ENCODE data around the gene RABL2A. TPM values are rescaled to one million over a fixed set of nuclear protein-coding genes. Genes with fewer than 3 reads are reported as not detected.
A peak's percentile ranks its signal among the peaks of the same experiment; 100 is the strongest.
"Not testable (repeated sequence)": the region's sequence is repeated elsewhere in the genome, so short reads cannot be mapped to it uniquely, and the experiment has no call there.

The RABL2A gene
- total RNA-seq, 4 donors from 2014 or later = 18.1 to 40.8 (median 27.2) TPM

GRCh38 chr2:113604085-113604477, 23.0 kb upstream of the RABL2A start:
- DNase-seq = peak; percentile 92 to 94
- Histone ChIP-seq H3K27ac (peak overlapping the region; percentile 81 to 91 (median 86)), H3K4me3 (replicated peaks in 1 of 3) (peak overlapping the region in 1 of 3 donors; percentile 40)
- H3K9me3 ChIP-seq; H3K4me1 ChIP-seq; H3K36me3 ChIP-seq; intact Hi-C loops (cut with DNase I); H3K27me3 ChIP-seq: not testable (repeated sequence)
- TF ChIP-seq, protein P1, sequence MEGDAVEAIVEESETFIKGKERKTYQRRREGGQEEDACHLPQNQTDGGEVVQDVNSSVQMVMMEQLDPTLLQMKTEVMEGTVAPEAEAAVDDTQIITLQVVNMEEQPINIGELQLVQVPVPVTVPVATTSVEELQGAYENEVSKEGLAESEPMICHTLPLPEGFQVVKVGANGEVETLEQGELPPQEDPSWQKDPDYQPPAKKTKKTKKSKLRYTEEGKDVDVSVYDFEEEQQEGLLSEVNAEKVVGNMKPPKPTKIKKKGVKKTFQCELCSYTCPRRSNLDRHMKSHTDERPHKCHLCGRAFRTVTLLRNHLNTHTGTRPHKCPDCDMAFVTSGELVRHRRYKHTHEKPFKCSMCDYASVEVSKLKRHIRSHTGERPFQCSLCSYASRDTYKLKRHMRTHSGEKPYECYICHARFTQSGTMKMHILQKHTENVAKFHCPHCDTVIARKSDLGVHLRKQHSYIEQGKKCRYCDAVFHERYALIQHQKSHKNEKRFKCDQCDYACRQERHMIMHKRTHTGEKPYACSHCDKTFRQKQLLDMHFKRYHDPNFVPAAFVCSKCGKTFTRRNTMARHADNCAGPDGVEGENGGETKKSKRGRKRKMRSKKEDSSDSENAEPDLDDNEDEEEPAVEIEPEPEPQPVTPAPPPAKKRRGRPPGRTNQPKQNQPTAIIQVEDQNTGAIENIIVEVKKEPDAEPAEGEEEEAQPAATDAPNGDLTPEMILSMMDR (IDR thresholded peaks at IDR 0.05) = peak; percentile 100
- WGBS, 2 donors = 5% methylated on average over 10 of the region's 20 CpGs; no CpG with 5 or more reads in 1 of the 2 donors

DNA sequence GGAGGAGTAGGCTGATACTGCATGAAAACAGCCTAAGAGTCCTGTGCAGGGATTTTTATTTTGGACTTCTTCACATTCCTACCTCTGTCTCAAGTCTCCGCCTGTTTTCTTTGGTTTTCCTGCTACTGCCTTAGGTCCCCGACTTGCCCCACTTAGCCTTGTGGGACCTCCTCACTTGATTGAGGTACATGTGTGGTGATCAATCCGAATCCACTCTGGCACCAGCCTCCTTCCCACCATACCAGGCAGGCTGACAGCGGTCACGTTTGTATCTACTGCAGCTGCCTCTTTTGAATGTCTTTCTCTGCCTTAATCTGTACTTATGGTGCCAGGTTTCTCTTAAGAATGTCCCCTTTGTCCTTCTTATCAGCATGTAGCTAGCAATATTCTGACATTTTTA, 22.4 kb upstream of the RABL2A start:
- H3K9me3 ChIP-seq; H3K36me3 ChIP-seq; DNase-seq; H3K4me3 ChIP-seq (replicated peaks in 1 of 3); H3K4me1 ChIP-seq; H3K27ac ChIP-seq; H3K27me3 ChIP-seq; intact Hi-C loops (cut with DNase I): not testable (repeated sequence)
- WGBS, 2 donors = 76 to 81% methylated on average over 5 of the region's 5 CpGs

- H3K27ac ChIP-seq; H3K27me3 ChIP-seq; H3K9me3 ChIP-seq; DNase-seq; intact Hi-C loops (cut with DNase I); H3K4me3 ChIP-seq (replicated peaks in 1 of 3); H3K4me1 ChIP-seq; H3K36me3 ChIP-seq: not testable (repeated sequence)
- WGBS, 2 donors = 78 to 87% methylated on average over 1 of the region's 1 CpG
Observed at GRCh38 chr2:113606036-113606435, 21.0 kb upstream of the RABL2A start.

DNA sequence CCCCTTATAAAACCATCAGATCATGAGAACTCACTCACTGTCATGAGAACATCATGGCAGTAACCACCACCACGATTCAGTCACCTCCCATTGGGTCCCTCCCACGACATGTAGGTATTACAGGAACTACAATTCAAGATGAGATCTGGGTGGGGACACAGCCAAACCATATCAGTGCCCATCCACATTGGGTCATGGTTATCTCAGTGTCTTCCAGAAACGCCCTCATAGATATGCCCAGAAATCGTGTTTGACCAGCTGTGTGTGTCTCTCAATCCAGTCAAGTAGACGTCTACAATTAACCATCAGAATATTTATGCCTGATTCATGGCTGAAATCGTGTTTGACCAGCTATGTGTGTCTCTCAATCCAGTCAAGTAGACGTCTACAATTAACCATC, 17.2 kb upstream of the RABL2A start:
- H3K4me3 ChIP-seq (replicated peaks in 1 of 3); intact Hi-C loops (cut with DNase I); H3K27ac ChIP-seq; H3K4me1 ChIP-seq; DNase-seq; H3K27me3 ChIP-seq; H3K9me3 ChIP-seq; H3K36me3 ChIP-seq: not testable (repeated sequence)
- WGBS, 2 donors = 80 to 100% methylated on average over 1 to 7 of the region's 7 CpGs

DNA sequence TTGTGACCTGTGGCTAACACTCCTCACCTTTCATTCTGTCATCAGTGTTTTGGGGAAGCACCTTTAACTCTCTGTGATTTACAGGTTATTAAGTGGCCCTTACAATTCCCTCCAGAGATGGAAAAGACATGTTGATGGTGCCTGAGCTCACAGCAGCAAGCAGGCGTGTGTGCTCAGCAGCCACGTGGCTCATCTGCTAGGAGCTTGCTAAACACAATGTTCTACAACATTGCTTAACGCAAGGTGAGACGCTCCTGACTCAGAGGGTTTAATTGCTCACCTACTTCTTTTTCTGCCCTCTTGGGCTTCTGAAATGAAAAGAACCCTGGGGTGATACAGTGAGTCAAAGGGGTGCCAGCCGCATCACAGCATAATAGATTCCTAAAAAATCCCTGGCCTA, 6.1 kb upstream of the RABL2A start:
- H3K4me1 ChIP-seq; H3K27me3 ChIP-seq; H3K4me3 ChIP-seq (replicated peaks in 1 of 3); H3K27ac ChIP-seq; H3K36me3 ChIP-seq; DNase-seq; H3K9me3 ChIP-seq; intact Hi-C loops (cut with DNase I): not testable (repeated sequence)
- WGBS, 2 donors = 93 to 100% methylated on average over 1 to 5 of the region's 5 CpGs

DNA sequence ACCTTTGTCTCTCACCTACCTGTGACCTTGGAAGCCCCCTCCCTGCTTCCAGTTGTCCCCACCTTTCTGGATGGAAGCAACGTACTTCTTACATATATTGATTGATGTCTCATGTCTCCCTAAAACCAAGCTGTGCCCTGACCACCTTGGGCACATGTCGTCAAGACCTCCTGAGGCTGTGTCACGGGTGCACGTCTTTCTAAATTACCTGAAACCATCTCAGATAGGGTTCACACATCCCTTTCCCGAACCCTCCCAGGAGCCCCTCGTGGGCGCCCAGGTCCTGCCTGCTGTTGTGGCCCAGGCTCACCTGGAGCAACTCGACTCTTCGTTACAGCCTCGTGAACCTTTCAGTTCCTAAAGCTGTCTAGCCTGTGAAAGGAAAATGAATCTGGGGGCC, 1.2 kb upstream of the RABL2A start:
- H3K4me1 ChIP-seq; H3K9me3 ChIP-seq; intact Hi-C loops (cut with DNase I); H3K36me3 ChIP-seq; H3K4me3 ChIP-seq (replicated peaks in 1 of 3); H3K27me3 ChIP-seq; DNase-seq; H3K27ac ChIP-seq: not testable (repeated sequence)
- WGBS, 2 donors = 65 to 69% methylated on average over 9 to 10 of the region's 10 CpGs

- intact Hi-C loops (cut with DNase I); DNase-seq; H3K4me1 ChIP-seq; H3K27me3 ChIP-seq; H3K36me3 ChIP-seq; H3K4me3 ChIP-seq (replicated peaks in 1 of 3); H3K9me3 ChIP-seq; H3K27ac ChIP-seq: not testable (repeated sequence)
- 86 to 92% methylated on average over 4 of the region's 4 CpGs for WGBS, 2 donors
Observed at GRCh38 chr2:113632849-113633345, 5.8 kb downstream of the RABL2A start.

DNA sequence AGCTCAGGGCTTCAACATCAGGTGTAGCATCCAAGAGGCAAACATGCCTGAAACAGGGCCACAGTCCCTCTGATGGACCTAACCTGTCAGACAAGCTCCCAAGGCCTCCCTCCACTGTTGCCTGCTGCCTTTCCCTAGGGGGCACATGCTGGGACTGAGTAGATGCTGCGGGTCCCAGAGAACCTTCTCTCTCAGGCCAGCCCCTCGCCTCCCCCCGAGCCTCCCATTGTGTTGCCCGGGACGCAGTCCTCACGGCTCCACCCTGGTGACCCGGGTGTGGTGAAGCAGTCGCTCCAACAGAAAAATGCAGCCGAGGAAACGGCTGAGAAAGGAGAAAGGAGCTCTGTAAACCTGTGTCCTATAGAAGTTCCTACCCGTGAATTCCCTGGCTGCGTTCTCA, 8.3 kb downstream of the RABL2A start:
- H3K27me3 ChIP-seq; intact Hi-C loops (cut with DNase I); H3K4me3 ChIP-seq (replicated peaks in 1 of 3); H3K9me3 ChIP-seq; H3K27ac ChIP-seq; H3K4me1 ChIP-seq; H3K36me3 ChIP-seq; DNase-seq: not testable (repeated sequence)
- WGBS, 2 donors = 90 to 91% methylated on average over 12 of the region's 12 CpGs

- H3K9me3 ChIP-seq; H3K36me3 ChIP-seq; intact Hi-C loops (cut with DNase I); H3K27me3 ChIP-seq; H3K4me3 ChIP-seq (replicated peaks in 1 of 3); H3K27ac ChIP-seq; DNase-seq; H3K4me1 ChIP-seq: not testable (repeated sequence)
- 100% methylated on average over 1 to 4 of the region's 4 CpGs for WGBS, 2 donors
Observed at GRCh38 chr2:113636226-113636625, 9.2 kb downstream of the RABL2A start.

DNA sequence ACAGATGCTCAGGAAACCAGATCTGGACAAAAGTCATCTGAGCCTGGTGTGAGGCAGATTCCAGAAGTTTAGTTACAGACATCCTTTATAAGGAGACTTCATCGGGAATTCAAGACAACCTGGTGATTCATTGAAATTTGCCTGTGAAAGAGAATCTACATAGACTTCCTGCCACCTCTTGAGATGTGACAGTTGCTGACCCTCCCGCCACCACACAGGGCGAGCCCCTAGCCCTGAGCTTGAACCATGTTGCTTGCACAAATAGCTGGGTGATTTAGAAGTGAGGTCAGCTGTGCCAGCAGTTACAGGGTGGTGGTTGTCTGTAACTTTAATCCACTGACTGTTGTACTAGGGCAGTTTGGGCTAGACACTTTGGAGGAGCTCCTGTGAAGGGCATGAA, 11.0 kb downstream of the RABL2A start:
- WGBS, 2 donors = 82 to 83% methylated on average over 2 to 3 of the region's 3 CpGs
- H3K4me1 ChIP-seq; H3K36me3 ChIP-seq; H3K27ac ChIP-seq; H3K9me3 ChIP-seq; DNase-seq; intact Hi-C loops (cut with DNase I); H3K4me3 ChIP-seq (replicated peaks in 1 of 3); H3K27me3 ChIP-seq: not testable (repeated sequence)

DNA sequence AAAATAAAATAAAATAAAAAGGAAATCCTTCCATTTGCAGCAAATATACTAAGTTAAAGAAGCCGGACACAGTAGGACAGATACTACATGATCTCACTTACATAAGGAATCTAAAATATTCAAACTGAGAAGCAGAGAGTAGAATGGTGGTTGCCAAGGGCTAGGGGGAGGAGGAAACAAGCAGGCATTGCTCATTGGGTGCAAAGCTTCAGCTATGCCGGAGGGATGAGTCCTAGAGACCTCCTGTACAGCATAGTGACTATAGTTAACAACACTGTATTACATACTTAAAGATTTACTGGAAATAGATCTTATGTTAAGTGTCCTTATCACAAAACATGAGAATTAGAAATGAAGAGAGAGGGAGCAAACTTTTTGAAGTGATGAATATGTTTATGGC, 19.2 kb downstream of the RABL2A start:
- not testable (repeated sequence) for DNase-seq, H3K36me3 ChIP-seq
- WGBS, 2 donors = 88 to 98% methylated on average over 2 of the region's 2 CpGs

DNA sequence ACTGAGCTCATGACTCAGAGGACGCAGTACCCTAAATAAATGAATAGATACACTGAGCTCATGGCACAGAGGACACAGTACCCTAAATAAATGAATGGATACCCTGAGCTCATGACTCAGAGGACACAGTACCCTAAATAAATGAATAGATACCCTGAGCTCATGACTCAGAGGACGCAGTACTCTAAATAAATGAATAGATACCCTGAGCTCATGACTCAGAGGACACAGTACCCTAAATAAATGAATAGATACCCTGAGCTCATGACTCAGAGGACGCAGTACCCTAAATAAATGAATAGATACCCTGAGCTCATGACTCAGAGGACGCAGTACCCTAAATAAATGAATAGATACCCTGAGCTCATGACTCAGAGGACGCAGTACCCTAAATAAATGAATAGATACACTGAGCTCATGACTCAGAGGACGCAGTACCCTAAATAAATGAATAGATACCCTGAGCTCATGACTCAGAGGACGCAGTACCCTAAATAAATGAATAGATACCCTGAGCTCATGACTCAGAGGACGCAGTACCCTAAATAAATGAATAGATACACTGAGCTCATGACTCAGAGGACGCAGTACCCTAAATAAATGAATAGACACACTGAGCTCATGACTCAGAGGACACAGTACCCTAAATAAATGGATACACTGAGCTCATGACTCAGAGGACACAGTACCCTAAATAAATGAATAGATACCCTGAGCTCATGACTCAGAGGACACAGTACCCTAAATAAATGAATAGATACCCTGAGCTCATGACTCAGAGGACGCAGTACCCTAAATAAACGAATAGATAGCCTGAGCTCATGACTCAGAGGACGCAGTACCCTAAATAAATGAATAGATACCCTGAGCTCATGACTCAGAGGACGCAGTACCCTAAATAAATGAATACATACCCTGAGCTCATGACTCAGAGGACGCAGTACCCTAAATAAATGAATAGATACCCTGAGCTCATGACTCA, 24.1 kb downstream of the RABL2A start:
- WGBS, 2 donors = 74 to 77% methylated on average over 3 to 7 of the region's 14 CpGs
- intact Hi-C loops (cut with DNase I); H3K4me3 ChIP-seq (replicated peaks in 1 of 3); H3K27me3 ChIP-seq; H3K27ac ChIP-seq; DNase-seq; H3K4me1 ChIP-seq; H3K9me3 ChIP-seq; H3K36me3 ChIP-seq: not testable (repeated sequence)

More for the DNA sequence above, 19.2 kb downstream of the RABL2A start:
- H3K27me3 ChIP-seq; H3K4me3 ChIP-seq (replicated peaks in 1 of 3); intact Hi-C loops (cut with DNase I); H3K4me1 ChIP-seq; H3K9me3 ChIP-seq; H3K27ac ChIP-seq: not testable (repeated sequence)

Data from thyroid gland (tissue), 4 donors.